ENCODE data around the gene PRKAG2. TPM values are rescaled to one million over a fixed set of nuclear protein-coding genes. Genes with fewer than 3 reads are reported as not detected.

Gene PRKAG2
- total and polyA plus RNA-seq, 2 experiments from 2014 or later, result 9.1 to 14.9 TPM

DNA sequence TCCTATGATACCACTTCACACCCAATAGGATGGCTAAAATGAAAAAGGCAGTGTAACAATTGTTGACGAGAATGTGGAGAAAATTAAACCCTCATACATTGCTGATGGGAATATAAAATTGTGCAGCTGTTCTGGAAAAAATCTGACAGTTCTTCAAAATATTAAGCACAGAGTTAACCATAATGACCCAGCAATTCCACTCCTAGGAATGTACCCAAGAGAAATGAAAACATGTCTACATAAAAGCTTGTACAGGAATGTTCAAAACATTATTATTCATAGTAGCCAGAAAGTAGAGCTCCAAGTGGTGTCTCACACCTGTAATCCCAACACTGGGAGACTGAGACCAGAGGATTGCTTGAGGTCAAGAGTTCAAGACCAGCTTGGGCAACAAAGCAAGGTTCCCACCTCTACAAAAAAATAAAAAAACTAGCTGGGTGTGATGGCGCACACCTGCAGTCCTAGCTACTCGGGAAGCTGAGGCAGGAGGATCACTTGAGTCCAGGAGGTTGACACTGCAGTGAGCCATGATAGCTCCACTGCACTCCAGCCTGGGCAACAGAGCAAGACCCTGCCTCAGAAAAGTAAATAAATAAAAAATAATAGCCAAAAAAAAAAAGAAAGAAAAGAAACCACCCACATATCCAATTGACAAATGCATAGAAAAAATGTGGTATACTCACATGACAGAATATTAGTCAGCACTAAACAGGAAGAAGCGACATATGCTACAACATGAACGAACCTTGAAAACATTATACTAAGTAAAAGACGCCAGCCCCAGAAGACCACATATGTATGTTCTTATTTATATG, 362.2 kb downstream of the PRKAG2 start (continued):
- no peak for TF ChIP-seq ZNF462 (CRISPR knock-in tag; IDR thresholded peaks at IDR 0.05)
- TF ChIP-seq CTCF (conservative IDR thresholded peaks at IDR 0.05; ENCODE audit: low read depth in 2 of 2), result no peak
- TF ChIP-seq EZH2 (IDR thresholded peaks at IDR 0.05; ENCODE audit: low read depth, unreplicated experiment), result no peak
- TF ChIP-seq, protein P1, sequence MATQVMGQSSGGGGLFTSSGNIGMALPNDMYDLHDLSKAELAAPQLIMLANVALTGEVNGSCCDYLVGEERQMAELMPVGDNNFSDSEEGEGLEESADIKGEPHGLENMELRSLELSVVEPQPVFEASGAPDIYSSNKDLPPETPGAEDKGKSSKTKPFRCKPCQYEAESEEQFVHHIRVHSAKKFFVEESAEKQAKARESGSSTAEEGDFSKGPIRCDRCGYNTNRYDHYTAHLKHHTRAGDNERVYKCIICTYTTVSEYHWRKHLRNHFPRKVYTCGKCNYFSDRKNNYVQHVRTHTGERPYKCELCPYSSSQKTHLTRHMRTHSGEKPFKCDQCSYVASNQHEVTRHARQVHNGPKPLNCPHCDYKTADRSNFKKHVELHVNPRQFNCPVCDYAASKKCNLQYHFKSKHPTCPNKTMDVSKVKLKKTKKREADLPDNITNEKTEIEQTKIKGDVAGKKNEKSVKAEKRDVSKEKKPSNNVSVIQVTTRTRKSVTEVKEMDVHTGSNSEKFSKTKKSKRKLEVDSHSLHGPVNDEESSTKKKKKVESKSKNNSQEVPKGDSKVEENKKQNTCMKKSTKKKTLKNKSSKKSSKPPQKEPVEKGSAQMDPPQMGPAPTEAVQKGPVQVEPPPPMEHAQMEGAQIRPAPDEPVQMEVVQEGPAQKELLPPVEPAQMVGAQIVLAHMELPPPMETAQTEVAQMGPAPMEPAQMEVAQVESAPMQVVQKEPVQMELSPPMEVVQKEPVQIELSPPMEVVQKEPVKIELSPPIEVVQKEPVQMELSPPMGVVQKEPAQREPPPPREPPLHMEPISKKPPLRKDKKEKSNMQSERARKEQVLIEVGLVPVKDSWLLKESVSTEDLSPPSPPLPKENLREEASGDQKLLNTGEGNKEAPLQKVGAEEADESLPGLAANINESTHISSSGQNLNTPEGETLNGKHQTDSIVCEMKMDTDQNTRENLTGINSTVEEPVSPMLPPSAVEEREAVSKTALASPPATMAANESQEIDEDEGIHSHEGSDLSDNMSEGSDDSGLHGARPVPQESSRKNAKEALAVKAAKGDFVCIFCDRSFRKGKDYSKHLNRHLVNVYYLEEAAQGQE (IDR thresholded peaks at IDR 0.05; ENCODE audit: unreplicated experiment), result no peak
- no peak for TF ChIP-seq STAT1 (IDR thresholded peaks at IDR 0.05; ENCODE audit: unreplicated experiment)
